H1 (cell line): ENCODE data around the gene GAS6. TPM values are rescaled to one million over a fixed set of nuclear protein-coding genes. Genes with fewer than 3 reads are reported as not detected.

Experiments
- CTCF ChIA-PET: fragments of 300-600 bp; sonication (Branson Sonifier 250); formaldehyde crosslinking; loops from one replicate; lab custom pipeline; 2021; ENCODE audit not compliant: partially characterized antibody; lab: Charles Lee
- POLR2A ChIA-PET: fragments of 300-600 bp; sonication (Branson Sonifier 250); formaldehyde crosslinking; loops from one replicate; lab custom pipeline; 2021; ENCODE audit warnings: inconsistent platforms; ENCODE audit not compliant: partially characterized antibody; lab: Charles Lee
- DNase-seq, 2 experiments: peaks; one replicate each; pipeline versions ENCODE4 v3.0.0 to v3.0.0-alpha.2; 2010 to 2022; ENCODE audit warnings: low spot score in 2 of 2, low read depth in 1 of 2, mixed read lengths in 1 of 2
- FAIRE-seq: peaks from 2 replicates; lab custom pipeline; 2011; peaks lifted over from hg19 to GRCh38; lab: Jason Lieb, UNC
- H2AFZ ChIP-seq: 2 replicates; pipeline ENCODE4 v1.8.1; 2012; ENCODE audit warnings: low read length, inconsistent platforms
- H2AK5ac ChIP-seq: 2 replicates; pipeline ENCODE4 v1.6.1; 2013; ENCODE audit warnings: low read depth, low read length
- H2BK120ac ChIP-seq: replicated peaks from 2 replicates; pipeline ENCODE3; 2013; ENCODE audit warnings: low read depth, low read length, inconsistent platforms
- H2BK12ac ChIP-seq: 2 replicates; pipeline ENCODE4 v1.6.1; 2013; ENCODE audit warnings: low read depth, low read length
- H2BK15ac ChIP-seq: 2 replicates; pipeline ENCODE4 v1.6.1; 2013; ENCODE audit warnings: low read length
- H2BK20ac ChIP-seq: 2 replicates; pipeline ENCODE4 v1.6.1; 2013; ENCODE audit warnings: low read length
- H2BK5ac ChIP-seq: 2 replicates; pipeline ENCODE4 v1.6.1; 2013; ENCODE audit warnings: low read depth, low read length
- H3K14ac ChIP-seq: 2 replicates; pipeline ENCODE4 v1.6.1; 2013; ENCODE audit warnings: inconsistent platforms; ENCODE audit not compliant: insufficient read length
- H3K18ac ChIP-seq: 2 replicates; pipeline ENCODE4 v1.6.1; 2013; ENCODE audit warnings: low read length; ENCODE audit errors: extremely low read depth
- H3K23ac ChIP-seq: 2 replicates; pipeline ENCODE4 v1.6.1; 2013; ENCODE audit warnings: inconsistent platforms; ENCODE audit not compliant: insufficient read length
- H3K23me2 ChIP-seq: 2 replicates; pipeline ENCODE4 v1.6.1; 2013; ENCODE audit warnings: low read depth, low read length
- H3K27ac ChIP-seq: 2 replicates; pipeline ENCODE4 v1.6.1; 2011; ENCODE audit warnings: low read depth, low read length, inconsistent platforms
- H3K27me3 ChIP-seq, 4 experiments: replicated peaks in 1 of 4; 1 replicate in 1 of 4; 2 replicates in 3 of 4; pipeline versions ENCODE4 v1.6.1 to v1.8.1; 2011 to 2013; ENCODE audit warnings: low read length in 3 of 4, mild to moderate bottlenecking in 3 of 4, inconsistent platforms in 2 of 4, mixed read lengths in 2 of 4, moderate library complexity in 1 of 4; ENCODE audit not compliant: control insufficient read depth in 3 of 4, insufficient read depth in 3 of 4; ENCODE audit errors: extremely low read depth in 1 of 4
- H3K36me3 ChIP-seq, 4 experiments: 2 replicates each; pipeline versions ENCODE4 v1.6.1 to v1.8.1; 2011 to 2013; ENCODE audit warnings: mild to moderate bottlenecking in 4 of 4, low read length in 3 of 4, moderate library complexity in 2 of 4, control low read depth in 1 of 4, inconsistent platforms in 1 of 4; ENCODE audit not compliant: insufficient read depth in 4 of 4, control insufficient read depth in 2 of 4
- H3K4ac ChIP-seq: replicated peaks from 2 replicates; pipeline ENCODE3; 2013; ENCODE audit warnings: low read length, low read depth, mixed read lengths, inconsistent platforms; ENCODE audit not compliant: insufficient read length
- H3K4me1 ChIP-seq, 4 experiments: replicated peaks in 1 of 4; 1 replicate in 1 of 4; 2 replicates in 3 of 4; pipeline versions ENCODE4 v1.6.1 to v1.8.1; 2011 to 2013; ENCODE audit warnings: low read length in 3 of 4, inconsistent platforms in 2 of 4, mixed read lengths in 1 of 4; ENCODE audit not compliant: insufficient read depth in 4 of 4, control insufficient read depth in 3 of 4
- H3K4me2 ChIP-seq, 2 experiments: 2 replicates each; pipeline versions ENCODE4 v1.6.1 to v1.8.1; 2011 to 2013; ENCODE audit warnings: low read depth in 2 of 2, low read length in 2 of 2, control low read depth in 1 of 2, inconsistent platforms in 1 of 2, mild to moderate bottlenecking in 1 of 2; ENCODE audit not compliant: insufficient read depth in 1 of 2
- H3K4me3 ChIP-seq, 4 experiments: fragments of 200-600, 300-600 bp in 1 of 4; sonication (generic), shearing (Covaris generic), sonication (Bioruptor Twin) in 1 of 4; 2 replicates each; pipeline versions ENCODE4 v1.5.1 to v1.8.1; 2011 to 2016; ENCODE audit warnings: low read length in 4 of 4, low read depth in 3 of 4, control low read depth in 2 of 4, inconsistent platforms in 2 of 4, mild to moderate bottlenecking in 2 of 4, mixed read lengths in 1 of 4, moderate library complexity in 1 of 4; ENCODE audit not compliant: insufficient read depth in 2 of 4; ENCODE audit errors: extremely low read depth in 1 of 4
- H3K56ac ChIP-seq: replicated peaks from 2 replicates; pipeline ENCODE3; 2013; ENCODE audit warnings: low read depth, mild to moderate bottlenecking, mixed read lengths, low read length, inconsistent platforms; ENCODE audit not compliant: insufficient read length
- H3K79me1 ChIP-seq: 2 replicates; pipeline ENCODE4 v1.6.1; 2013; ENCODE audit warnings: low read depth, low read length, control low read depth
- H3K79me2 ChIP-seq, 2 experiments: 2 replicates each; pipeline versions ENCODE4 v1.6.1 to v1.8.1; 2012 to 2013; ENCODE audit warnings: low read length in 2 of 2, mild to moderate bottlenecking in 2 of 2, inconsistent platforms in 1 of 2; ENCODE audit not compliant: insufficient read depth in 2 of 2, control insufficient read depth in 1 of 2
- H3K9ac ChIP-seq, 4 experiments: replicated peaks in 1 of 4; 1 replicate in 1 of 4; 2 replicates in 3 of 4; pipeline versions ENCODE4 v1.6.1 to v1.8.1; 2011 to 2013; ENCODE audit warnings: low read depth in 3 of 4, low read length in 3 of 4, control low read depth in 2 of 4, mild to moderate bottlenecking in 2 of 4, moderate library complexity in 2 of 4, inconsistent platforms in 1 of 4; ENCODE audit errors: extremely low read depth in 1 of 4
- H3K9me3 ChIP-seq, 2 experiments: 2 replicates each; pipeline versions ENCODE4 v1.6.1 to v1.8.1; 2012 to 2013; ENCODE audit warnings: mild to moderate bottlenecking in 2 of 2, moderate library complexity in 2 of 2, control low read depth in 1 of 2, inconsistent platforms in 1 of 2, low read depth in 1 of 2, low read length in 1 of 2, mixed read lengths in 1 of 2; ENCODE audit not compliant: insufficient read depth in 2 of 2
- H4K20me1 ChIP-seq, 2 experiments: replicated peaks in 1 of 2; 2 replicates each; pipeline versions ENCODE3 to v1.8.1; 2011 to 2013; ENCODE audit warnings: inconsistent platforms in 2 of 2, low read length in 2 of 2, mild to moderate bottlenecking in 1 of 2; ENCODE audit not compliant: insufficient read depth in 2 of 2, control insufficient read depth in 1 of 2
- H4K5ac ChIP-seq: 2 replicates; pipeline ENCODE4 v1.6.1; 2013; ENCODE audit warnings: low read length, low read depth, mixed read lengths, inconsistent platforms; ENCODE audit not compliant: insufficient read length
- H4K8ac ChIP-seq: 2 replicates; pipeline ENCODE4 v1.8.0; 2013; ENCODE audit warnings: mild to moderate bottlenecking, moderate library complexity, low read length, inconsistent platforms; ENCODE audit not compliant: insufficient read depth; ENCODE audit errors: extremely low read depth
- H4K91ac ChIP-seq: replicated peaks from 2 replicates; pipeline ENCODE3; 2013; ENCODE audit warnings: low read length, mixed read lengths, inconsistent platforms; ENCODE audit not compliant: insufficient read length
- CHD1 ChIP-seq: IDR thresholded peaks from 2 replicates; pipeline ENCODE4 v1.6.1; 2012; ENCODE audit warnings: low read depth, low read length, improper control_type of control experiment
- GABPA ChIP-seq: IDR thresholded peaks from 2 replicates; pipeline ENCODE4 v1.6.1; 2011; ENCODE audit warnings: mild to moderate bottlenecking, low read length, moderate library complexity, borderline replicate concordance; ENCODE audit not compliant: insufficient read depth
- HDAC6 ChIP-seq: IDR thresholded peaks from one replicate; pipeline ENCODE4 v1.7.1; 2012; ENCODE audit warnings: low read depth, mild to moderate bottlenecking, inconsistent platforms, low read length, moderate library complexity
- POLR2A ChIP-seq, 2 experiments: IDR thresholded peaks; 1 replicate in 1 of 2; 2 replicates in 1 of 2; pipeline ENCODE4 v1.6.1; 2011; ENCODE audit warnings: low read depth in 2 of 2, low read length in 2 of 2, mild to moderate bottlenecking in 2 of 2; ENCODE audit errors: control extremely low read depth in 1 of 2
- RNF2 ChIP-seq: fragments of 200-900, 300-1000 bp; sonication (generic); IDR thresholded peaks from 2 replicates; pipeline ENCODE4 v1.7.1; 2016; ENCODE audit warnings: borderline replicate concordance, low read depth, mild to moderate bottlenecking, antibody characterized with exemption, low read length; ENCODE audit not compliant: poor library complexity, severe bottlenecking; ENCODE audit errors: missing control alignments
- SIX5 ChIP-seq: IDR thresholded peaks from 2 replicates; pipeline ENCODE4 v1.6.1; 2011; ENCODE audit warnings: mild to moderate bottlenecking, low read depth, low read length
- SUZ12 ChIP-seq: fragments of 200-600 bp; sonication (generic); IDR thresholded peaks from 2 replicates; pipeline ENCODE4 v1.6.1; 2012; ENCODE audit warnings: mild to moderate bottlenecking, inconsistent platforms, low read length, moderate library complexity, mixed read lengths
- WGBS, 2 experiments: shearing (Covaris generic) in 1 of 2; methylation state at CpG; one replicate each; pipeline versions ENCODE4 v1.1.6 to v1.1.7; 2013 to 2015; ENCODE audit warnings: low lambda C conversion rate in 2 of 2, mixed read lengths in 2 of 2, inconsistent platforms in 1 of 2, low coverage in 1 of 2, missing lambda C conversion rate in 1 of 2; ENCODE audit not compliant: insufficient replicate concordance in 2 of 2, insufficient coverage in 1 of 2, insufficient read length in 1 of 2; ENCODE audit errors: extremely low coverage in 1 of 2, missing lambda C conversion rate in 1 of 2; 5-methylcytosine and 5-hydroxymethylcytosine counted together
- polyA plus RNA-seq, 7 experiments: library from polyadenylated mRNA; depleted of rRNA in 3 of 7; stranded (reverse) in 5 of 7; unstranded in 2 of 7; fragments of >200 nt in 5 of 7; fragments of 200-250 nt in 2 of 7; gene quantifications; 1 replicate in 5 of 7; 2 replicates in 1 of 7; 4 replicates in 1 of 7; pipeline versions ENCODE4 v1.2.1 to v1.2.3, GENCODE V29; 2011 to 2013; ENCODE audit warnings: missing spikeins in 2 of 7, mixed read lengths in 2 of 7
- total RNA-seq: library from RNA; stranded (reverse); fragmentation: NEBNext Ultra II Directional; extraction: Animal tissue kit (Norgen Biotek cat#: 25700); gene quantifications from 2 replicates; pipeline ENCODE4 v1.2.1, GENCODE V29; 2021

Gene GAS6
- total and polyA plus RNA-seq, 2 of the 8 experiments (the other 6 are each of a cell fraction or from before 2014, with no cell fraction given) = 18.6 to 31.0 TPM

GRCh38 chr13:113781571-113781970 is 82.3 kb downstream of the GAS6 start:
- FAIRE-seq = no peak
- no peak overlapping the region for H2AFZ ChIP-seq
- H3K27me3 ChIP-seq = peaks cover 0 to 2% (median 0%) of the 10 kb centered on the region in 4 experiments; a peak in 1 of 7 replicates
- H2BK5ac ChIP-seq = no peak overlapping the region
- no peak overlapping the region for H4K8ac ChIP-seq
- no peak overlapping the region for H3K27ac ChIP-seq
- H3K9me3 ChIP-seq = peaks cover 3 to 7% of the 10 kb centered on the region in 2 experiments; a peak in 3 of 4 replicates
- no peak overlapping the region for H3K56ac ChIP-seq
- H3K14ac ChIP-seq = no peak overlapping the region
- H3K18ac ChIP-seq = no peak overlapping the region
- no peak overlapping the region for H4K5ac ChIP-seq
- H3K4me2 ChIP-seq = no peak overlapping the region
- H3K23me2 ChIP-seq = peaks cover 6% of the 10 kb centered on the region; the same call in 1 of the 2 replicates
- peaks cover 0 to 5% (median 0%) of the 10 kb centered on the region in 4 experiments; a peak in 1 of 8 replicates for H3K36me3 ChIP-seq
- H2BK12ac ChIP-seq = no peak overlapping the region
- no peak overlapping the region for H2AK5ac ChIP-seq
- no peak overlapping the region for H4K91ac ChIP-seq
- H3K4me1 ChIP-seq = no peaks in the 10 kb centered on the region
- TF ChIP-seq SUZ12 (no peak), SIX5 (no peak), RNF2 (no peak), GABPA (no peak), CHD1 (no peak), POLR2A (IDR thresholded peaks at IDR 0.05; ENCODE audit: control extremely low read depth in 1 of 2, low read depth in 2 of 2, low read length in 2 of 2) (no peak), HDAC6 (no peak)
- no peak overlapping the region for H2BK20ac ChIP-seq
- H3K4me3 ChIP-seq = no peak overlapping the region
- no peak overlapping the region for H3K23ac ChIP-seq
- DNase-seq = no peak
- ChIA-PET POLR2A (no interaction called here), CTCF (interaction anchor here (1.5 kb wide), 1 partner anchor 40 kb away, joined by 3 read pairs; no protein-coding TSS in a partner anchor)
- no peak overlapping the region for H2BK120ac ChIP-seq
- peaks cover 0 to 6% of the 10 kb centered on the region in 2 experiments for H4K20me1 ChIP-seq
- H3K79me2 ChIP-seq = peaks cover 0 to 3% of the 10 kb centered on the region in 2 experiments; a peak in 1 of 4 replicates
- no peak overlapping the region for H3K9ac ChIP-seq
- 80% methylated on average over 2 of the region's 2 CpGs; no CpG with 5 or more reads in 1 of the 2 experiments for WGBS, 2 experiments
- H2BK15ac ChIP-seq = no peak overlapping the region
- no peaks in the 10 kb centered on the region for H3K79me1 ChIP-seq
- no peak overlapping the region for H3K4ac ChIP-seq
